B cell (primary cell): ENCODE data around the gene GLDN.

Experiments used
- CTCF ChIP-seq: fragments of 200-600 bp; IDR thresholded peaks from one replicate; pipeline ENCODE4 v1.8.0; 2022; ENCODE audit warnings: antibody characterized with exemption, mild to moderate bottlenecking
- EZH2 ChIP-seq: IDR thresholded peaks from 2 replicates; pipeline ENCODE4 v1.6.1; 2012; ENCODE audit warnings: borderline replicate concordance, low read depth, mild to moderate bottlenecking, moderate library complexity, low read length; ENCODE audit not compliant: insufficient read depth, poor library complexity, severe bottlenecking

GRCh38 chr15:51450001-51450400 is 108.5 kb downstream of the GLDN start:
- no peak for TF ChIP-seq CTCF
- TF ChIP-seq EZH2, result no peak
